LoVo (cell line): ENCODE results near the gene PTX3.

Source experiments
- DNase-seq: peaks from one replicate; pipeline ENCODE4 v3.0.0-alpha.2; 2016; ENCODE audit warnings: low spot score

Gene PTX3

GRCh38 chr3:157475921-157476414 lies 39.3 kb downstream of the PTX3 start:
- DNase-seq: no peak

- no peak for DNase-seq
Measured at GRCh38 chr3:157477441-157477840, 40.8 kb downstream of the PTX3 start.

- no peak for DNase-seq
Measured at GRCh38 chr3:157479464-157480243, 43.0 kb downstream of the PTX3 start.

- no peak for DNase-seq
Measured at GRCh38 chr3:157487339-157487738, 50.7 kb downstream of the PTX3 start.

- DNase-seq: no peak
Measured at GRCh38 chr3:157488144-157488543, 51.5 kb downstream of the PTX3 start.

GRCh38 chr3:157491136-157491535 lies 54.5 kb downstream of the PTX3 start:
- no peak for DNase-seq
